PC-3 (cell line): ENCODE results near the gene ETFDH. TPM values are rescaled to one million over a fixed set of nuclear protein-coding genes. Genes with fewer than 3 reads are reported as not detected.

Experiments
- ATAC-seq: fragments of 200-7000 bp; cut with Tn5 transposase; 2 replicates; pipeline ENCODE4 v1.9.1; 2020; ENCODE audit warnings: mild to moderate bottlenecking, moderate library complexity
- BruUV-seq: library from RNA; stranded (reverse); fragments of 400-500 nt; replicated peaks from 2 replicates; lab custom pipeline; 2021; lab: Mats Ljungman, UMichigan
- CTCF ChIA-PET: fragments of 300-600 bp; sonication (Branson Sonifier 250); formaldehyde crosslinking; loops from one replicate; lab custom pipeline; 2022; ENCODE audit warnings: antibody characterized with exemption; lab: Charles Lee
- POLR2A ChIA-PET: fragments of 300-600 bp; sonication (Branson Sonifier 250); formaldehyde crosslinking; loops from one replicate; lab custom pipeline; 2022; ENCODE audit warnings: antibody characterized with exemption; ENCODE audit not compliant: unreplicated experiment; lab: Charles Lee
- DNase-seq: peaks from one replicate; pipeline ENCODE4 v3.0.0-alpha.2; 2015
- H2AFZ ChIP-seq: fragments of 300-600 bp; sonication (generic); 2 replicates; pipeline ENCODE4 v1.6.0; 2016; ENCODE audit warnings: antibody characterized with exemption, low read length
- H3F3A ChIP-seq: fragments of 300-600 bp; sonication (generic); one replicate; pipeline ENCODE4 v1.6.0; 2017; ENCODE audit warnings: antibody characterized with exemption, low read length, control low read depth, mild to moderate bottlenecking; ENCODE audit not compliant: unreplicated experiment
- H3K27ac ChIP-seq: fragments of 300-600 bp; sonication (generic); 2 replicates; pipeline ENCODE4 v1.5.1; 2016; ENCODE audit warnings: mild to moderate bottlenecking, low read length
- H3K27me3 ChIP-seq: fragments of 300-600 bp; sonication (generic); 2 replicates; pipeline ENCODE4 v1.6.1; 2016; ENCODE audit warnings: low read length, mixed read lengths
- H3K36me3 ChIP-seq: fragments of 300-600 bp; sonication (generic); 2 replicates; pipeline ENCODE4 v1.6.1; 2016; ENCODE audit warnings: low read depth, mixed run types, low read length, mixed read lengths
- H3K4me1 ChIP-seq: fragments of 300-600 bp; sonication (generic); 2 replicates; pipeline ENCODE4 v1.5.1; 2016; ENCODE audit warnings: low read length; ENCODE audit not compliant: insufficient read depth
- H3K4me2 ChIP-seq: fragments of 300-600 bp; sonication (generic); 2 replicates; pipeline ENCODE4 v1.6.0; 2016; ENCODE audit warnings: low read length
- H3K4me3 ChIP-seq: fragments of 300-600 bp; sonication (generic); 2 replicates; pipeline ENCODE4 v1.5.1; 2016; ENCODE audit warnings: mild to moderate bottlenecking, low read length, mixed read lengths
- H3K79me2 ChIP-seq: fragments of 300-600 bp; sonication (generic); 2 replicates; pipeline ENCODE4 v1.6.1; 2017; ENCODE audit warnings: low read length, mixed read lengths
- H3K9ac ChIP-seq: fragments of 300-600 bp; sonication (generic); 2 replicates; pipeline ENCODE4 v1.6.0; 2016; ENCODE audit warnings: mild to moderate bottlenecking, low read length
- H3K9me2 ChIP-seq: fragments of 300-600 bp; sonication (generic); replicated peaks from 2 replicates; pipeline ENCODE4 v1.6.1; 2016; ENCODE audit warnings: mixed run types, low read length, mixed read lengths
- H3K9me3 ChIP-seq: fragments of 300-600 bp; sonication (generic); 2 replicates; pipeline ENCODE4 v1.6.1; 2016; ENCODE audit warnings: low read length, mixed read lengths
- H4K20me1 ChIP-seq: fragments of 300-600 bp; sonication (generic); 2 replicates; pipeline ENCODE4 v1.6.1; 2016; ENCODE audit warnings: low read length, mixed read lengths
- EZH2 ChIP-seq: fragments of 300-600 bp; sonication (generic); IDR thresholded peaks from one replicate; pipeline ENCODE4 v1.6.1; 2017; ENCODE audit warnings: antibody characterized with exemption, mild to moderate bottlenecking, low read length; ENCODE audit not compliant: unreplicated experiment
- EZH2phosphoT487 ChIP-seq: fragments of 300-600 bp; sonication (generic); IDR thresholded peaks from 2 replicates; pipeline ENCODE4 v1.6.1; 2018; ENCODE audit warnings: mild to moderate bottlenecking, antibody characterized with exemption, low read length, borderline replicate concordance
- intact Hi-C: fragments of 100-400 bp; cut with micrococcal nuclease; formaldehyde crosslinking; loops from 2 replicates; pipeline ENCODE4 v1.9.0; 2023
- total RNA-seq: library from RNA; depleted of rRNA; stranded (reverse); fragments of >200 nt; gene quantifications from 2 replicates; pipeline ENCODE4 v1.2.3, GENCODE V29; 2014
- TF ChIP-seq, protein P1 (sequence below): fragments of 300-600 bp; sonication (generic); conservative IDR thresholded peaks from 2 replicates; pipeline ENCODE4 v1.5.1; 2017; ENCODE audit warnings: antibody characterized with exemption, low read depth, mild to moderate bottlenecking, low read length

Gene ETFDH
- total RNA-seq, 1 experiment from 2014 or later = 22.4 TPM

DNA sequence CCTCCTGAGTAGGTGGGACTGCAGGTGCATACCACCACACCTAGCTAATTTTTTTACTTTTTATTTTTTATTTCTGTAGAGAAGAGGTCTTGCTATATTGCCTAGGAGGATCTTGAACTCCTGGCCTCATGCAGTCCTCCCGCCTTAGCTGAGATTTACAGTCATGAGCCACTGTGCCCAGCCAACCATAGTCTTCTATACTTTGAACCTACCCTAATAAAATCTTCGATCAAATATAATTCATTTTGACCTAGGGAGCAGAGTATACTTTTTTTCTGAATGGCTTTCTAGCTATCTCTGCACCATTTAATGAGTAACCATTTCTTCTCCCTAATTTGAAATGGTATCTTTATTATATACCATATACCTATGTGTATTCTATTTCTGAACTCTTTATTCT, 6.7 kb downstream of the ETFDH start:
- no peak for ATAC-seq
- ChIA-PET CTCF (no interaction called here), POLR2A (interaction anchor here (0.6 kb wide), 1 partner anchor 619 kb away, joined by 6 read pairs; no protein-coding TSS in a partner anchor)
- no peaks in the 10 kb centered on the region for H3F3A ChIP-seq
- no peaks in the 10 kb centered on the region for H3K27me3 ChIP-seq
- H3K4me3 ChIP-seq = no peak overlapping the region
- H4K20me1 ChIP-seq = no peaks in the 10 kb centered on the region
- no TSS peak for BruUV-seq
- H3K4me1 ChIP-seq = no peaks in the 10 kb centered on the region
- no peaks in the 10 kb centered on the region for H3K9me3 ChIP-seq
- no peak overlapping the region for H3K27ac ChIP-seq
- no peak for TF ChIP-seq EZH2
- no peak for TF ChIP-seq EZH2phosphoT487
- TF ChIP-seq, protein P1, sequence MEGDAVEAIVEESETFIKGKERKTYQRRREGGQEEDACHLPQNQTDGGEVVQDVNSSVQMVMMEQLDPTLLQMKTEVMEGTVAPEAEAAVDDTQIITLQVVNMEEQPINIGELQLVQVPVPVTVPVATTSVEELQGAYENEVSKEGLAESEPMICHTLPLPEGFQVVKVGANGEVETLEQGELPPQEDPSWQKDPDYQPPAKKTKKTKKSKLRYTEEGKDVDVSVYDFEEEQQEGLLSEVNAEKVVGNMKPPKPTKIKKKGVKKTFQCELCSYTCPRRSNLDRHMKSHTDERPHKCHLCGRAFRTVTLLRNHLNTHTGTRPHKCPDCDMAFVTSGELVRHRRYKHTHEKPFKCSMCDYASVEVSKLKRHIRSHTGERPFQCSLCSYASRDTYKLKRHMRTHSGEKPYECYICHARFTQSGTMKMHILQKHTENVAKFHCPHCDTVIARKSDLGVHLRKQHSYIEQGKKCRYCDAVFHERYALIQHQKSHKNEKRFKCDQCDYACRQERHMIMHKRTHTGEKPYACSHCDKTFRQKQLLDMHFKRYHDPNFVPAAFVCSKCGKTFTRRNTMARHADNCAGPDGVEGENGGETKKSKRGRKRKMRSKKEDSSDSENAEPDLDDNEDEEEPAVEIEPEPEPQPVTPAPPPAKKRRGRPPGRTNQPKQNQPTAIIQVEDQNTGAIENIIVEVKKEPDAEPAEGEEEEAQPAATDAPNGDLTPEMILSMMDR = no peak
- intact Hi-C loops = no loop called here
- no peak overlapping the region for H3K4me2 ChIP-seq
- no peak overlapping the region for H2AFZ ChIP-seq
- H3K79me2 ChIP-seq = peaks cover 2% of the 10 kb centered on the region; the same call in 1 of the 2 replicates
- no peaks in the 10 kb centered on the region for H3K36me3 ChIP-seq
- DNase-seq = no peak
- no peaks in the 10 kb centered on the region for H3K9me2 ChIP-seq
- no peak overlapping the region for H3K9ac ChIP-seq

DNA sequence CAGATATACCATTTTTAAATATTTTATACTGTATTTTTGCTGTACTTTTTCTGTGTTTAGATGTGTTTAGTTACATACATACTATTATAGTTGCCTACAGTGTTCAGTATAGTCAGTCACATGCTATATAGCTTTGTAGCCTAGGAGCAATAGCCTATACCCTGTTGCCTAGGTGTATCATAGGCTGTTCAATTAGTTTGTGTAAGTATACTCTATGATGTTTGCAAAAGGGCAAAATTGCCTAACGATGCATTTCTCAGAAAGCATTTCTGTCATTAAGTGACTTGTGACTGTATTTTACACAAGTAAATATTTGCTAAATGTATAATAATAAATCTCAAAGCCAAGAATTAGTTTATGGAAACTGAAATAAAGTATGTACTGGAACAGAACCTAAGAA, 9.5 kb downstream of the ETFDH start:
- intact Hi-C loops = no loop called here
- DNase-seq (no peak), ATAC-seq (no peak)
- TF ChIP-seq, protein P1 = no peak
- TF ChIP-seq EZH2phosphoT487 = no peak
- TF ChIP-seq EZH2 = no peak
- no TSS peak for BruUV-seq
- Histone ChIP-seq H2AFZ (no peak overlapping the region), H3K4me1 (no peaks in the 10 kb centered on the region), H3K9me2 (no peaks in the 10 kb centered on the region), H3K9me3 (no peaks in the 10 kb centered on the region), H3F3A (no peaks in the 10 kb centered on the region), H3K36me3 (no peaks in the 10 kb centered on the region), H4K20me1 (no peaks in the 10 kb centered on the region), H3K27ac (no peak overlapping the region), H3K4me3 (no peak overlapping the region), H3K4me2 (no peak overlapping the region), H3K27me3 (no peaks in the 10 kb centered on the region), H3K79me2 (no peaks in the 10 kb centered on the region), H3K9ac (no peak overlapping the region)
- POLR2A ChIA-PET = no interaction called here
- CTCF ChIA-PET = no interaction called here

DNA sequence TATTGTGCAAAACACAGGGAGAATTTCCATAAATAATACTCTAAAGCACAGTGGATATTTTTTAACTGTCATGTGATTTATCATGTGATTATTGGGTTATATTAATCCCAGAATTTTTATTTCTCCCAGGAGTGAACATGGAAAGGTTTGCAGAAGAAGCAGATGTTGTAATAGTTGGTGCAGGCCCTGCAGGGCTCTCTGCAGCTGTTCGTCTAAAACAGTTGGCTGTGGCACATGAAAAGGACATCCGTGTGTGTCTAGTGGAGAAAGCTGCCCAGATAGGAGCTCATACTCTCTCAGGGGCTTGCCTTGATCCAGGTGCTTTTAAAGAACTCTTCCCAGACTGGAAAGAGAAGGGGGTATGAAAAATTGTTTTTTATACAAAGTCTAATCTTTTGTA, 10.0 kb downstream of the ETFDH start:
- Histone ChIP-seq H3K4me1 (no peaks in the 10 kb centered on the region), H3K27me3 (no peaks in the 10 kb centered on the region), H3K9ac (no peak overlapping the region), H3K27ac (no peak overlapping the region), H3K36me3 (no peaks in the 10 kb centered on the region), H3F3A (no peaks in the 10 kb centered on the region), H2AFZ (no peak overlapping the region), H3K4me2 (no peak overlapping the region), H3K9me2 (no peaks in the 10 kb centered on the region), H4K20me1 (no peaks in the 10 kb centered on the region), H3K79me2 (no peaks in the 10 kb centered on the region), H3K4me3 (no peak overlapping the region), H3K9me3 (no peaks in the 10 kb centered on the region)
- intact Hi-C loops = no loop called here
- no peak for ATAC-seq
- TF ChIP-seq, protein P1 = no peak
- TF ChIP-seq EZH2 = no peak
- TF ChIP-seq EZH2phosphoT487 = no peak
- ChIA-PET POLR2A (no interaction called here), CTCF (no interaction called here)
- DNase-seq = no peak
- BruUV-seq = no TSS peak
